Mammary epithelial cell (primary cell): ENCODE measurements around the gene UNG.
"Not testable (repeated sequence)": the region's sequence is repeated elsewhere in the genome, so short reads cannot be mapped to it uniquely, and the experiment has no call there.

Experiments
- CTCF ChIP-seq, 2 donors: IDR thresholded peaks in 1 of 2; conservative IDR thresholded peaks in 1 of 2; 2 replicates each; pipeline ENCODE4 v1.5.1; 2011 to 2012; ENCODE audit warnings: inconsistent platforms in 2 of 2, low read length in 2 of 2, mild to moderate bottlenecking in 2 of 2, control low read depth in 1 of 2, low read depth in 1 of 2; ENCODE audit not compliant: insufficient read depth in 1 of 2; ENCODE audit errors: extremely low read depth in 1 of 2
- EZH2 ChIP-seq: IDR thresholded peaks from 2 replicates; pipeline ENCODE4 v1.6.1; 2012; ENCODE audit warnings: low read length, inconsistent platforms, borderline replicate concordance

GRCh38 chr12:109054124-109054513 lies 43.3 kb upstream of the UNG start:
- not testable (repeated sequence) for TF ChIP-seq CTCF (conservative IDR thresholded peaks at IDR 0.05 in 1 of 2, IDR thresholded peaks at IDR 0.05 in 1 of 2; ENCODE audit: extremely low read depth in 1 of 2, insufficient read depth in 1 of 2, low read depth in 1 of 2, low read length in 2 of 2); EZH2
